Adrenal gland (tissue), 5 donors: Measurements from ENCODE around the gene CDC27.
"Not testable (repeated sequence)": the region's sequence is repeated elsewhere in the genome, so short reads cannot be mapped to it uniquely, and the experiment has no call there.

Experiments
- POLR2A ChIP-seq, 2 donors: fragments of 450-650 bp; IDR thresholded peaks; one replicate each; pipeline ENCODE4 v1.6.1; 2017; ENCODE audit warnings: antibody characterized with exemption in 2 of 2, mild to moderate bottlenecking in 2 of 2, moderate library complexity in 1 of 2
- TF ChIP-seq, protein P1 (sequence below), 6 experiments: fragments of 450-650 bp in 4 of 6; fragments of 200-600 bp in 2 of 6; sonication (generic) in 1 of 6; IDR thresholded peaks; 1 replicate in 5 of 6; 2 replicates in 1 of 6; pipeline versions ENCODE4 v1.5.1 to v1.8.0; 2016 to 2021; ENCODE audit warnings: antibody characterized with exemption in 6 of 6, mild to moderate bottlenecking in 2 of 6, moderate library complexity in 1 of 6
- donor health status: DM: no; HTN: no; CAD: no.

DNA sequence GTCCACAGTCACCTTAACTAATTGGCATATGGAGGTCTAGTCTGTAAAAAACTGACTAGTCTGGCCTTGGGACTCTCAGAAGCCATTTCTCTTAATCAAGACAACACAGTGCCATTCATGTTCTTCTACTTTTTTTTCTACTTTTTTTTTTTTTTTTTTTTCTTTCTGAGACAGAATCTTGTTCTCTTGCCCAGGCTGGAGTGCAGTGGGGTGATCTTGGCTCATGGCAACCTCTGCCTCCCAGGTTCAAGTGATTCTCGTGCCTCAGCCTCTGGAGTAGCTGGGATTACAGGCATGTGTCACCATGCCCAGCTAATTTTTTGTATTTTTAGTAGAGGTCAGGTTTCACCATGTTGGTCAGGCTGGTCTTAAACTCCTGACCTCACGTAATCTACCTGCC lies 65.8 kb downstream of the CDC27 start:
- not testable (repeated sequence) for TF ChIP-seq POLR2A (IDR thresholded peaks at IDR 0.05)
- TF ChIP-seq, protein P1, sequence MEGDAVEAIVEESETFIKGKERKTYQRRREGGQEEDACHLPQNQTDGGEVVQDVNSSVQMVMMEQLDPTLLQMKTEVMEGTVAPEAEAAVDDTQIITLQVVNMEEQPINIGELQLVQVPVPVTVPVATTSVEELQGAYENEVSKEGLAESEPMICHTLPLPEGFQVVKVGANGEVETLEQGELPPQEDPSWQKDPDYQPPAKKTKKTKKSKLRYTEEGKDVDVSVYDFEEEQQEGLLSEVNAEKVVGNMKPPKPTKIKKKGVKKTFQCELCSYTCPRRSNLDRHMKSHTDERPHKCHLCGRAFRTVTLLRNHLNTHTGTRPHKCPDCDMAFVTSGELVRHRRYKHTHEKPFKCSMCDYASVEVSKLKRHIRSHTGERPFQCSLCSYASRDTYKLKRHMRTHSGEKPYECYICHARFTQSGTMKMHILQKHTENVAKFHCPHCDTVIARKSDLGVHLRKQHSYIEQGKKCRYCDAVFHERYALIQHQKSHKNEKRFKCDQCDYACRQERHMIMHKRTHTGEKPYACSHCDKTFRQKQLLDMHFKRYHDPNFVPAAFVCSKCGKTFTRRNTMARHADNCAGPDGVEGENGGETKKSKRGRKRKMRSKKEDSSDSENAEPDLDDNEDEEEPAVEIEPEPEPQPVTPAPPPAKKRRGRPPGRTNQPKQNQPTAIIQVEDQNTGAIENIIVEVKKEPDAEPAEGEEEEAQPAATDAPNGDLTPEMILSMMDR (IDR thresholded peaks at IDR 0.05), result not testable (repeated sequence)
